ENCODE results near the gene ZBTB2.
A peak's percentile ranks its signal among the peaks of the same experiment; 100 is the strongest.

ZBTB2 gene

GRCh38 chr6:151326116-151326825, 65.1 kb downstream of the ZBTB2 start:
- Histone ChIP-seq H3K9ac (ENCODE audit: insufficient read length, low read depth) (no peak overlapping the region), H3K4me3 (ENCODE audit: insufficient read length, low read depth) (no peak overlapping the region), H3K27me3 (ENCODE audit: insufficient read depth, insufficient read length) (no peaks in the 10 kb centered on the region), H3K36me3 (ENCODE audit: insufficient read depth, insufficient read length, low read length) (no peaks in the 10 kb centered on the region), H3K9me3 (ENCODE audit: insufficient read depth, low read length) (no peaks in the 10 kb centered on the region), H3K4me1 (ENCODE audit: insufficient read depth, insufficient read length) (no peaks in the 10 kb centered on the region)
- TF ChIP-seq SUZ12 (IDR thresholded peaks at IDR 0.05; ENCODE audit: extremely low read depth, insufficient read depth, insufficient read length) (no peak), YY1 (IDR thresholded peaks at IDR 0.05; ENCODE audit: insufficient read depth, insufficient read length) (no peak), ZNF274 (IDR thresholded peaks at IDR 0.05; ENCODE audit: low read depth, low read length) (no peak)
- DNase-seq (ENCODE audit: low read depth, low spot score): no peak

- Histone ChIP-seq H3K36me3 (ENCODE audit: insufficient read depth, insufficient read length, low read length) (no peaks in the 10 kb centered on the region), H3K4me1 (ENCODE audit: insufficient read depth, insufficient read length) (no peaks in the 10 kb centered on the region), H3K27me3 (ENCODE audit: insufficient read depth, insufficient read length) (no peaks in the 10 kb centered on the region), H3K9me3 (ENCODE audit: insufficient read depth, low read length) (no peaks in the 10 kb centered on the region), H3K4me3 (ENCODE audit: insufficient read length, low read depth) (no peak overlapping the region), H3K9ac (ENCODE audit: insufficient read length, low read depth) (no peak overlapping the region)
- DNase-seq (ENCODE audit: low read depth, low spot score): no peak
- no peak for TF ChIP-seq SUZ12 (IDR thresholded peaks at IDR 0.05; ENCODE audit: extremely low read depth, insufficient read depth, insufficient read length)
- TF ChIP-seq ZNF274 (IDR thresholded peaks at IDR 0.05; ENCODE audit: low read depth, low read length): no peak
- TF ChIP-seq YY1 (IDR thresholded peaks at IDR 0.05; ENCODE audit: insufficient read depth, insufficient read length): no peak
Measured at GRCh38 chr6:151325075-151326050, 66.0 kb downstream of the ZBTB2 start.

GRCh38 chr6:151324488-151324825, 66.9 kb downstream of the ZBTB2 start:
- Histone ChIP-seq H3K27me3 (ENCODE audit: insufficient read depth, insufficient read length) (no peaks in the 10 kb centered on the region), H3K9me3 (ENCODE audit: insufficient read depth, low read length) (no peaks in the 10 kb centered on the region), H3K4me1 (ENCODE audit: insufficient read depth, insufficient read length) (no peaks in the 10 kb centered on the region), H3K4me3 (ENCODE audit: insufficient read length, low read depth) (no peak overlapping the region), H3K9ac (ENCODE audit: insufficient read length, low read depth) (no peak overlapping the region), H3K36me3 (ENCODE audit: insufficient read depth, insufficient read length, low read length) (no peaks in the 10 kb centered on the region)
- no peak for DNase-seq (ENCODE audit: low read depth, low spot score)
- no peak for TF ChIP-seq SUZ12 (IDR thresholded peaks at IDR 0.05; ENCODE audit: extremely low read depth, insufficient read depth, insufficient read length)
- no peak for TF ChIP-seq ZNF274 (IDR thresholded peaks at IDR 0.05; ENCODE audit: low read depth, low read length)
- TF ChIP-seq YY1 (IDR thresholded peaks at IDR 0.05; ENCODE audit: insufficient read depth, insufficient read length): no peak

GRCh38 chr6:151323791-151324487, 67.4 kb downstream of the ZBTB2 start:
- Histone ChIP-seq H3K9ac (ENCODE audit: insufficient read length, low read depth) (no peak overlapping the region), H3K4me3 (ENCODE audit: insufficient read length, low read depth) (no peak overlapping the region), H3K27me3 (ENCODE audit: insufficient read depth, insufficient read length) (no peaks in the 10 kb centered on the region), H3K9me3 (ENCODE audit: insufficient read depth, low read length) (no peaks in the 10 kb centered on the region), H3K4me1 (ENCODE audit: insufficient read depth, insufficient read length) (no peaks in the 10 kb centered on the region), H3K36me3 (ENCODE audit: insufficient read depth, insufficient read length, low read length) (no peaks in the 10 kb centered on the region)
- DNase-seq (ENCODE audit: low read depth, low spot score): peak; percentile 51
- no peak for TF ChIP-seq YY1 (IDR thresholded peaks at IDR 0.05; ENCODE audit: insufficient read depth, insufficient read length)

GRCh38 chr6:151322570-151322969, 68.8 kb downstream of the ZBTB2 start:
- H3K9ac ChIP-seq (ENCODE audit: insufficient read length, low read depth): no peak overlapping the region
- no peaks in the 10 kb centered on the region for H3K27me3 ChIP-seq (ENCODE audit: insufficient read depth, insufficient read length)
- no peaks in the 10 kb centered on the region for H3K36me3 ChIP-seq (ENCODE audit: insufficient read depth, insufficient read length, low read length)
- no peaks in the 10 kb centered on the region for H3K4me1 ChIP-seq (ENCODE audit: insufficient read depth, insufficient read length)
- DNase-seq (ENCODE audit: low read depth, low spot score): no peak
- no peaks in the 10 kb centered on the region for H3K9me3 ChIP-seq (ENCODE audit: insufficient read depth, low read length)
- TF ChIP-seq SUZ12 (IDR thresholded peaks at IDR 0.05; ENCODE audit: extremely low read depth, insufficient read depth, insufficient read length) (no peak), ZNF274 (IDR thresholded peaks at IDR 0.05; ENCODE audit: low read depth, low read length) (no peak), YY1 (IDR thresholded peaks at IDR 0.05; ENCODE audit: insufficient read depth, insufficient read length) (no peak)
- H3K4me3 ChIP-seq (ENCODE audit: insufficient read length, low read depth): no peak overlapping the region

GRCh38 chr6:151321438-151321837, 69.9 kb downstream of the ZBTB2 start:
- Histone ChIP-seq H3K36me3 (ENCODE audit: insufficient read depth, insufficient read length, low read length) (no peaks in the 10 kb centered on the region), H3K9ac (ENCODE audit: insufficient read length, low read depth) (no peak overlapping the region), H3K4me3 (ENCODE audit: insufficient read length, low read depth) (no peak overlapping the region), H3K27me3 (ENCODE audit: insufficient read depth, insufficient read length) (no peaks in the 10 kb centered on the region), H3K4me1 (ENCODE audit: insufficient read depth, insufficient read length) (no peaks in the 10 kb centered on the region), H3K9me3 (ENCODE audit: insufficient read depth, low read length) (no peaks in the 10 kb centered on the region)
- TF ChIP-seq SUZ12 (IDR thresholded peaks at IDR 0.05; ENCODE audit: extremely low read depth, insufficient read depth, insufficient read length) (no peak), ZNF274 (IDR thresholded peaks at IDR 0.05; ENCODE audit: low read depth, low read length) (no peak), YY1 (IDR thresholded peaks at IDR 0.05; ENCODE audit: insufficient read depth, insufficient read length) (no peak)
- no peak for DNase-seq (ENCODE audit: low read depth, low spot score)

- no peaks in the 10 kb centered on the region for H3K27me3 ChIP-seq (ENCODE audit: insufficient read depth, insufficient read length)
- TF ChIP-seq ZNF274 (IDR thresholded peaks at IDR 0.05; ENCODE audit: low read depth, low read length) (no peak), SUZ12 (IDR thresholded peaks at IDR 0.05; ENCODE audit: extremely low read depth, insufficient read depth, insufficient read length) (no peak)
- no peaks in the 10 kb centered on the region for H3K4me1 ChIP-seq (ENCODE audit: insufficient read depth, insufficient read length)
- no peak for DNase-seq (ENCODE audit: low read depth, low spot score)
- H3K36me3 ChIP-seq (ENCODE audit: insufficient read depth, insufficient read length, low read length): no peaks in the 10 kb centered on the region
- no peak overlapping the region for H3K9ac ChIP-seq (ENCODE audit: insufficient read length, low read depth)
- no peaks in the 10 kb centered on the region for H3K9me3 ChIP-seq (ENCODE audit: insufficient read depth, low read length)
- H3K4me3 ChIP-seq (ENCODE audit: insufficient read length, low read depth): no peak overlapping the region
Measured at GRCh38 chr6:151320140-151320539, 71.2 kb downstream of the ZBTB2 start.
